Heart left ventricle (tissue), 13 donors: Measurements from ENCODE around the gene YTHDC1.

Experiments used
- POLR2A ChIP-seq, 2 donors: fragments of 450-650 bp; IDR thresholded peaks; one replicate each; pipeline ENCODE4 v1.6.1; 2017; ENCODE audit warnings: antibody characterized with exemption in 2 of 2, mild to moderate bottlenecking in 2 of 2, moderate library complexity in 2 of 2
- TF ChIP-seq, protein P1 (sequence below), 12 donors: fragments of 200-600 bp; sonication (generic) in 4 of 12; IDR thresholded peaks; one replicate each; pipeline versions ENCODE4 v1.5.0 to v1.8.0; 2018 to 2022; ENCODE audit warnings: antibody characterized with exemption in 12 of 12, mild to moderate bottlenecking in 5 of 12
- donor health status: ischemic (EF 13 %, LVEDD 7.1; RV severe dilation, severe dysfunction).
- donor health status: DM: no; HTN: yes; CAD: no.
- donor health status: DM: no; HTN: no; CAD: no.
- donor health status: ischemic (EF 25% LVEDD 6.9; RV normal size, moderate dysfunction).
- donor health status: ischemic (EF 25% LVEDD 5.7; RV mildly dilated, moderate dysfunction).
- donor health status: ischemic (EF 35%, LVEDD 5.7; RV mildly dilated, moderate dysfunction).
- donor health status: nonischemic (EF 11% LVEDD 7.7; RV severe dilation, severe dysfunction).
- donor health status: DM: yes; HTN: yes; CAD: no.
- donor health status: PGD.
- donor health status: ischemic (EF 29% LVEDD 5.4; RV normal size, mild dysfunction).
- donor health status: nonischemic (EF 23%, LVEDD 6.1; RV moderate dilation, normal function).

DNA sequence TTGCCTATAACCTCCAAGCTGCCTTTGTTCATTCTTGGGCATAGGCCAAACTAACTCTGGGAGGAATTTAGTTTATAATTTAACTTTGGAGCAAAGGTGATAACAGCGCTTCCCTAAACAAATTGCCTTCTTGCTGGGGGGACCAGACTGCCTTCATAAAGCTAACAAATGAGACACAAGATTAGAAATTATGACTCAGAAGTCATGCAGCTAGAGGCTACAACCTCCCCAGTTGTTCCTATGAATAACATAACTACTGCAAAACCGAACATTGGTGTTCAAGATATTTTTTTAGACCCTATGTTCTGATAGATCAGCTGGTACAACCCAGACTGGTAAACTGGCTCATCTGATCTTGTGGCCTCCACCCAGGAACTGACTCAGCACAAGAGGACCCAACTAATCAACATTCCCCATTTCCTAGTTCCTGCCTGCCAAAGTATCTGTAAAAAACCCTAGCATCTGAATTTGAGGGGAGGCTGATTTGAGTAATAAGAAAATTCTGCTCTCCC lies 82.4 kb downstream of the YTHDC1 start:
- TF ChIP-seq, protein P1, sequence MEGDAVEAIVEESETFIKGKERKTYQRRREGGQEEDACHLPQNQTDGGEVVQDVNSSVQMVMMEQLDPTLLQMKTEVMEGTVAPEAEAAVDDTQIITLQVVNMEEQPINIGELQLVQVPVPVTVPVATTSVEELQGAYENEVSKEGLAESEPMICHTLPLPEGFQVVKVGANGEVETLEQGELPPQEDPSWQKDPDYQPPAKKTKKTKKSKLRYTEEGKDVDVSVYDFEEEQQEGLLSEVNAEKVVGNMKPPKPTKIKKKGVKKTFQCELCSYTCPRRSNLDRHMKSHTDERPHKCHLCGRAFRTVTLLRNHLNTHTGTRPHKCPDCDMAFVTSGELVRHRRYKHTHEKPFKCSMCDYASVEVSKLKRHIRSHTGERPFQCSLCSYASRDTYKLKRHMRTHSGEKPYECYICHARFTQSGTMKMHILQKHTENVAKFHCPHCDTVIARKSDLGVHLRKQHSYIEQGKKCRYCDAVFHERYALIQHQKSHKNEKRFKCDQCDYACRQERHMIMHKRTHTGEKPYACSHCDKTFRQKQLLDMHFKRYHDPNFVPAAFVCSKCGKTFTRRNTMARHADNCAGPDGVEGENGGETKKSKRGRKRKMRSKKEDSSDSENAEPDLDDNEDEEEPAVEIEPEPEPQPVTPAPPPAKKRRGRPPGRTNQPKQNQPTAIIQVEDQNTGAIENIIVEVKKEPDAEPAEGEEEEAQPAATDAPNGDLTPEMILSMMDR (IDR thresholded peaks at IDR 0.05) = no peak
- no peak for TF ChIP-seq POLR2A (IDR thresholded peaks at IDR 0.05)
